HuH-7.5 (cell line): ENCODE measurements around the gene ZDHHC11B.

Experiments used
- DNase-seq: peaks from one replicate; pipeline ENCODE4 v3.0.0; 2011; ENCODE audit warnings: low spot score

Gene ZDHHC11B

DNA sequence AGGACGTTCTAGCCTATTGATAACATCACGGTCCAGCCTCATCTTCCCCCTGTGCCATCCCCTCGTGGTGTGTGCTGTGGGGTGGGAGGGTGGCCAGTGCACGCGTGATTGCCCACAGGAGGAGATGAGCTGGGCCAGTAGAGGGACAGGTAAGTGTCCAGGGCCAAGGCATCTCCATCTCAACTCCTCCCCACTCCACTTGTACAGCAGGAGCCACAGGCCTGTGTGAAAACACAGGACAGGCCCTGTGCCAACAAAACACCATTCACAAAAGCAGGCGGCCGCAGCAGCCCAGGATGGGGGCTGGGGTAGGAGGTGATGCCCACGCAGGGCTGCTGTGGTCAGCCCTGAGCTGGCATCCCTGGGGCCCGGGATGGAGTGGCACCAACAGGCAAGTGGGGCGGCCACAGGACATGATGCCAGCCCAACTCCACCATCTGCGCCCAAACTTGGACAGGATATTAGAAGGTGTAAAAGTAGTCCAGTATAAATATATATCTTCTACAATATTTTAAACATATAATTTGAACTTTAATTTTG lies 124.0 kb downstream of the ZDHHC11B start:
- DNase-seq = no peak
